HG03039 (cell line): ENCODE results near the gene LNX2.

Experiments
- ATAC-seq: cut with Tn5 transposase; IDR thresholded peaks from one replicate; pipeline ENCODE4 v1.9.1; 2021; ENCODE audit warnings: mild to moderate bottlenecking, moderate library complexity; ENCODE audit not compliant: unreplicated experiment

The LNX2 gene

DNA sequence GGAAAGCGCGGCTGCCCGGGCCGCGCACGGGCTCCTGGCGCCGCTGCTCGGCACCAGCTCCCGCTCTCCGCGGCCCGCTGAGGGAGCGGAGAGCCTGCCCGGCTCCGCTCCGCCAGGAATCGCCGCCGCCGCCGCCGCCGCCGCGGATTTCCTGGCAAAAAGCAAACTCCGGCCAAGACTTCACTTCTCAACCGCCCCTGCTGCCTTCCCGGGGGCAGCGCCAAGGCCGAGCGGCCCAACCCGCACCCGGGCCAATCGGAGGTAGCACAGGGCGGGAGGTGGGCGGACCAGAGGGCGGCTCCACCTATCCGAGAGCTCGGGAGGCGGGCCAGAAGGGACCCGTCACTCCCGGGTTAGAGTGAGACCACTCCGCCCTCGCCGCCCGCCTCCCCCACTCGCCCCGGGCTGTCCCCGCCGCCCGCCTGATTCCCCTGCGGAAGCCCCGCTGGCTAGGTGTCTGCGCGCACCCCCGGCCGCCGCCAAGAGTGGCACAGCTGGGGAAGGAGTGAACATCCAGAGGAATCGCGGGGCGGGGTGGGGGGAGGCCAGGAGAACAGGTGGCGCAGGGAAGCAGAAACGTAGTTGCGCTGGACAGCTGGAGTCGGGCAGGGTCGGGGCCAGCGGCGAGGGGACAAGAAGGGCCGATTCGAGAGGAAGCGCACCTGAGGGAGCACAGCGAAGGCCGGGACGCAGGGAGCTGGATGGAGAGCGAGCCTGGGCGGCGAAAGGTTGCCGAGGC, at the start of gene LNX2:
LNX2 (minus strand) TSS at position 153 of the 739 bp plus-strand sequence. CDS start 38,826 bp downstream, outside the sequence.
- peak; percentile 89 for ATAC-seq

DNA sequence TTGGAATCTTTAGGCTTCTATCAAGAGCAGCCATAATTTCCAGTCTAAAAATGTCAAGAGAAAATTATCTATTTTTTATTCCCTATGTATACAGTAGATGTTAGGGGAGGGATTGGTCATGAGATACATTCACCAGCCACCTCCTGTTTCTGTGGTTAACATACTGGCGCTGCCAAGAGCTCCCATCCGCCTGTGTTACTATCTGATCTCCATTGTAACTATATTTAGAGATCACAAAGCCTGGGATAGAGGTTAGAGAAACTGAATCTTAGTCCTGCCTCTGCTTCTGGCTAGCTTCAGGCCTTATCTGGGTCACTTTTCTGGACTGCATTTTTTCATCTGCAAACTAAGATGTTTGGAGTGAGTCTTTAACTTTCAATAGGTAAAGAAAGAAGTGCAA, 47.6 kb upstream of the LNX2 start:
- ATAC-seq = no peak

DNA sequence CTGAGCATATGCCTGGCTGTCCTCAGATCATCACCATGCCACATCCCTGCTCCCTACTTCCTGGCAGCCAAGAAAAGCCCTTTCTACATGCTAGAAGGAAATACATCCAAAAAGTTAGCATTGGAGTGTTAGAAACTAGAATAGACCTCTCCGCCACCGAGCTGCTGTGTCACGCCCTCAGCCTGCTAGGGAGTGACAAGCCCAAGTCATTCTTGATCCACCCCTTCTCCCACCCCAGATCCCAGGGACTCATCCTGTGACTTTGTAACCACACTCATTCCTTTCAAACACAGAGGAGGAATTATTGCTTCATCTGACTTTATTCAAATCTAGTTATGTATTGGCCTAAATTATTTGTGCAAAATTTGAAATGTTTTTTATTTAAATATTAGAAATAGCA, 46.6 kb upstream of the LNX2 start:
- ATAC-seq = no peak

DNA sequence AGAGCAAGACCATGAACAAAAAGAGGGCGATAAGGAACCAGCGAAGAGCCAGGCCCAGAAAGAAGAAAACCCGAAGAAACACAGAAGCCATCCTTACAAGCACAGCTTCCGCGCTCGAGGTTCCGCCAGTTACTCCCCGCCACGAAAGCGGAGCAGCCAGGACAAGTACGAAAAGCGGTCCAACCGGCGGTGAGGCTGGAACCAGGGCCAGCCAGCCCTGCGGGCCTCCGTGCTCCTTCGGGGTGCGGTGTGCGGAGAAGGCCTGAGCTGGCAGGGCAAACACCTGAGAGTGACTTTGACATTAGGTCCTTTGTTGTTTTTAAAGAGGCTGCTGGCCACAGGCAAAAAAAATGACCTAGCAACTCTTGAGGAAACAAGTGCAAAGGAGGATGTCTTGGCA, 45.4 kb upstream of the LNX2 start:
- no peak for ATAC-seq

DNA sequence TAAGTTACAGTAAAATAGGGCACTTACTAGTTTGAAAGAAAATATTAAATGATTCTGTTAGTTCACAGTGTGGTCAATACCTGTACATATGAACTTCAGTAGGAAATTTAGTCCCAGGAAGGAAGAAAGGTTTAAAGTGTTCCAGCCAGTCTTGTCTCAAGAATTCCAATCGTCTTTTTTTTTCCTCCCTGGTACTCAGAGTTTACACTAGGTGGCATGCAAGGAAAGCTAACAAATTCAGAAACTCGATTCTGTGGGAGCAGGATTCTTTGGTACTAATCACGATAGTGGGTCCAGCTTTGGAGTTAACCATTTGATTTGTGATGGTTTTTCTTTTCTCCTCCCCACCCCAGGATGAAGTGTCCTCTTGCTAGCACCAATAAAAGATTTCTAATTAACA, 45.0 kb upstream of the LNX2 start:
- ATAC-seq = no peak

DNA sequence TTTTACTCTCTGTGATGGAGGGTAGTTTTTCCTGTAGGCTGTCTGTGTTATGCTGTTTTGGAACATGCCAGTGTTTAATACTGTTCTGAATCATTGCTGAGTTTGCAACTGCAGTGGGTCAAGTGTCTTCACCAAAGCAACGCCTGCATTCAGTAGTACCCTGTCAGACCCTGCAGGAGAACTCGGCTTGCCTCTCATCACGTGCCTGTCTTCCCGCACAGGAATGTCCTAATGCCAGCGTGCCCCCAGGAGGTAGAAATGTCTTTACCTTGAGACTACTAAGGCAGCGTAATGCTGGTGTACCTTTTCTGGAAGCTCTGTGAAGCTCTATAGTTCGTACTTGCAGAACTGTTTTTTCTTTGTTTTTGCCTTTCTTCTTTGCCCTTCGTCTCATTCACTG, 43.6 kb upstream of the LNX2 start:
- no peak for ATAC-seq

DNA sequence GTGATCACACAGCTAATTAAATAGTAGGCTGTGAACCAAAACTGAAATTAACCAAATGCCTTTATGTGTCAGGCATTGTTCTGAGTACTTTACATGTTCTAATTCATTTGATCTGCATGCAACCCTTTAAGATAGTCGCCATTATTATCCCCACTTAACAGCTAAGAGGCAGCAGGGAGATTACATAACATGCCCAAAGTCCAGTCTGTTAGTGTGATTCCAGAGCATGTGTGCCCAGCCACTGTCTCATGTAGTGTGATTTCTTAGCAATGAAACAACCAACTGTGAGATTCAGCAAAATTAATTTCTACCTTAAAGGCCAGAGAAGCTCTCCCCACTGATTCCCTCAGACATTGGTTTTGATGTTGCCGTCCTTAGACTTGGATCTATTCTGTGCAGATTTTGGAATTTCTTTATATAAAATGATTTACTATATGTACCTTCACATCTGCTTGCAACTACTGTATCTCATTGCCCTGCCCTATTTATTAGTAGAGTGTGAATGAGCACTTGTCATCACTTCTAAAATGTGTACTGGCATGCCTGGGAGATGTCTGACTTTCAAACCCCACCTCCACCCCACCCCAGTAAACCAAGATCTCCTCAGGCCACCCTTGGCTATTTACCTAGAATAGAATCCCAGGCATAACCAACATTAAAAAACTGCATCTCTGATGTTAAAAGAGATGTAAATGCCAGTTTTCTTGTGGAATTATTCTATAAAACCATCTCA, 42.6 kb upstream of the LNX2 start:
- no peak for ATAC-seq

DNA sequence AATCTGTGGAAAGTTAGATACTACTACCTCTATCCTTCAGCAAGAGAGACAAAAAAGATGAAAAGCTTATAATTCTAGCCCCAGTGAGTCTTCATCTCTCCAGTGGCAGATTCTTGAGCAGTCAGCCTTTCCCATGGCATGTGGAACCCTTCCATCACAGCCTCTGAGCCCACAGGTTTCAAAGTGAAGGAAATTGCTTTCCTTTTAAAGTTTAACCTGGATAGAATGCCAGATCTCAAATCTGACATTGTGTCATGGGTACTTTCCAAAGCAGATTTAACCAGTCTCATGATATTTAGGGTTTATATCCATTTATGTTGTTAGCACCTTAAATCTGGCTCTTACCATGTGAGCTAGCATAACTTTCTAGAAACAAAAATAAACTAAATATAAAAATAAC, 40.7 kb upstream of the LNX2 start:
- no peak for ATAC-seq

DNA sequence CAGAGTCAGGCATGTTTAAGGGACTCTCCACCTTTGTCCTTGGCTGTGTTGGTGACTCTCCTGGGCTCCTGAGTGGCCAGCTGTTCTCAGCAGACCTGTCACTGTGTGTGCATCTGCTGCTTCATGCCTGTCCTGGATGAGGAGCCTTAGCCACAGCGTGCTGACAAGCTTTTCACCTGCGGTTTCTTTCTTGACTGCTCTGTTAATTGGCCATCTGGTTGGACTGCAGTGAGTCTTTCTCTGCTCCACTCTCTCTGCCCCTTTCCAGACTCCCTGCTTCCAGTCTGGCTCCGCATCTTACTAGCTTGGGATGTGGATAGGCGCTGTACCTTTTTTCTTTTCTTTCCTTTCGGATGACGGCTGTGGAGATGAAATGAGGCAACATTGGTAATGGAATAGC, 40.2 kb upstream of the LNX2 start:
- no peak for ATAC-seq

DNA sequence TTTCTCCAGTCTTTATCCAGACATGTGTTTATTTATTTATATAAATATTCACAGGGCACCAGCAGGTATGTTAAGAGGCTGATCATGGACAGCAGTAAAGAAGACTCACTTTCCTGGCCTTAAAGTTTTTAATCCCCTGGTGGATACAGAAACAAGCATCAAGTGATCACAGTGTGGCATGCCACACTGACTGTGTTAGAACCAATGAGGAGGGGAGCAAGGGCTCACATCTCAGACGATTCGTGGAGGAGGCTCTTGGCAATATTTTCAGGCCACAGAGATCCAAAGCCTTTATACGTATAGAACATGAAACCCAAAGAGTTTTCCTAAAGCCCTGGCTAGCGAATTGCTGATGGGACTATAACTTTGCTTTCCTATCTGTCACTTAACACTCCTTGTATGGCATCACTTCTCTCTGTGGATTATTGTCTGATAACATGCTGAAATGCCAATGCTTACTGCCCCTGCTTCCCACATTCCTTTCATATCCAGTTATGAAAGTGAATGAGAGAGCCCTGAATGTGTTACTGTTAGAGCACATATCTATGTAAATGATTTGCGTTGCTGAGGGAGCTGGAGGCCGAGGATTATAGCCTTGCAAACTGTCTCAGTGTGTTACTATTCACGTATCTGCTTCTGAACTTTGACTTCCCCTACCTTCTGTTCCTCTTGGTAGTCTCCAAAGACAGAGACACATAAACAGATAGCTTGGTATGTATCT, 39.0 kb upstream of the LNX2 start:
- no peak for ATAC-seq

DNA sequence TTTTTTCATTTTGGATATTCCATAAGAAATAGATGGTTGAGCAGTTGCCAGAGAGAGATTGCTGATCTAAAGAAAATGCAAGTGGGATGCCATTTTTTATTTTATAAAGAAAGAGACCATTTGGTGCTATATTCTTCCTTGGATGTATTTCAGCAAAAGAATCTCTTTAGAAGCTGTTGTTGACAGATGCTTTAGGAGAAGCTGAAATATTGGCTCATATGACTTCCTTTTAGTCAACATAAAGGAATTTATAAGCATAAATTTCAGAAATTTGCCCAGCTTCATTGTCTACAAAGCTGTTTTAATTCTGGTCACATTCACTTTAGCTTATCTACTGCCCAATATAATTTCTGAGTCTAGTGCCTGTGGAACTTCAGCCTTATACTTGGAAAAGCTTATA, 38.2 kb upstream of the LNX2 start:
- ATAC-seq = no peak

DNA sequence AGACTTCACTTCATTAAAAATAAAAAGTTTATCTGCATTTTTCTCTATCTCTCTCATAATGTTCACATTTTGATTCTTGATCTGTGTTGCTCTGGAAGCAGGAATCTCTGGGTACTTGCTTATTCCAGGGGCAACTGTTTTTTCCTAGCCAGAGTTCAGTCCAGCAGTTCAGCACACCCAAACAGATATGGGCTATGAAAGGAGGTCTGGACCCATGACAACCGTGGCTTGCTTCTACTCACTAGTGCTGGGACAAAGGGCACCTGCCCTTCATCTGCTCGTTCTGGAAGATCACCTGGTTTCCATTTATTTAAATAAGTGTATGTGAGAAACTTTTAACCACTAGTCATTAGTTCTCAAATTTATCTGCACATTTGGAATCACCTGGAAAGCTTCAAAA, 37.4 kb upstream of the LNX2 start:
- ATAC-seq = no peak

DNA sequence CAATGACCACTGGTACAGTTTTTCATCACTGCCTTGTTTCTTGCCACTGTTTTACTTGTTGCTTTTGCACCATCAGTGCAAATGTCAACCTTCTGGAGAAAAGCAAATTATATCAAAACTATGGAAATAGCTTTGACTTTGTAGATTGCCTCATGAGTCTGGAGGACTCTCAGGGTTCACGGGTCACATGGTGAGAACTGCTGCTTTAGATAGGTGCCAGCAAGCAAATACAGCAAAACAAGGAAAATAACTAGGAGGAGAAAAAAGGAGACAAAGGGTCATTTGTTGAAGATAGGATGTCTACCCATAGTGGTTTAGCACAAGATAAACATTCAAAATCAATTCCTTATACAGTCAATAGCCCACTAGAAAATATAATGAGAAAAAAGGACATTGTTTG, 34.5 kb upstream of the LNX2 start:
- ATAC-seq = no peak

DNA sequence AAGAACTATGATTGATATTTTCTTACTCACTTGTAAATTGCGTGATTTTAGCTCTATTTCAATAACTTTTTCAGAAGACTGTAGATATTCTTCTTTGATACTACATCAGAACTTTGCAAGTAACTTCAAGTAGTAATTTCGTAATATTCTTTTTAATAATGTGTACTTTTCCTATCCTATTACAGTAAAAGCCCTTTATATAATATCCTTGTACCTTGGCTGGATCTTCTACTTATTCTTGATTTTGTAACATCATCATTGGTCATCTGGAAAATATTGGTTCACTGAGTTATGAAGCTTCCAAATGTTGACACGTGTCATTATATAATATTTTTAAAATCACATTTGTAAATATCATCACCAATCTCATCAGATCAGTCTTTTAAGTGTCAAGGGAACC, 33.7 kb upstream of the LNX2 start:
- no peak for ATAC-seq

DNA sequence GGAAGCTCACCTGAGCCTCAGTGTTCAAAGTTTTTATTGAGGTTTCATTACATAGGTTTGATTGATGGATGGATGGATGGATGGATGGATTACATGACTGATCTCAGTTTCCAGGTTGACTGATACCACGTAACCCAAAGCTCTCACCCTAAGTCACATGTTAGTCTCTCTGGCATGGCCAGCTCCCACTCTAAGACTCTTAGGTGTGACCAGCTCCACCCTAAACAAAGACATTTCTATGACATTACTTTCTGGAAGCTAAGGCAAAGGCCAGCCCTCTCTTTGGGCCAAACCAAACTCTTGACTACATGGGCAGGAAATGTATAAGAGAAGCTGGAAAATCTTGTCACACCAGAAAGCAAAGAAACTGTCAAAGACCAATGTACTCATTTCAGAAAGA, 30.0 kb upstream of the LNX2 start:
- ATAC-seq = no peak

DNA sequence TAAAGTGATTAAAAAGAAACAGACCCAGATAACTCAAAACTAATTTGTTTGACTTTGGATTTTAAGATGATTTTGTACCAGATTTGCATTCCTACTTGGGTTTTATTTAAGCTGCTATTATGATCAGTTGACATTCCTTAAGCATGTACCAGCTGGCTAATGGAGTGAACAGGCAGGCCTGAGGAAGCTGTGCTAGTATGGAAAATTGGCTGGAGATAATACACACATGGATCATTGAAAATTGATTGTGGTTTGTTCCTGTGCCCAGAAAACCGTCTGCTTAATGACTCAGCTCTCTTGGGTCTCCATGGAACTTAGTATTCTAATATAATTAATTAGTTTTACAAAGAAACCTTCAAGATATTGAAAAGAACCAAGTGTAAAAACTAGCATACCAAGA, 24.0 kb upstream of the LNX2 start:
- ATAC-seq = no peak

DNA sequence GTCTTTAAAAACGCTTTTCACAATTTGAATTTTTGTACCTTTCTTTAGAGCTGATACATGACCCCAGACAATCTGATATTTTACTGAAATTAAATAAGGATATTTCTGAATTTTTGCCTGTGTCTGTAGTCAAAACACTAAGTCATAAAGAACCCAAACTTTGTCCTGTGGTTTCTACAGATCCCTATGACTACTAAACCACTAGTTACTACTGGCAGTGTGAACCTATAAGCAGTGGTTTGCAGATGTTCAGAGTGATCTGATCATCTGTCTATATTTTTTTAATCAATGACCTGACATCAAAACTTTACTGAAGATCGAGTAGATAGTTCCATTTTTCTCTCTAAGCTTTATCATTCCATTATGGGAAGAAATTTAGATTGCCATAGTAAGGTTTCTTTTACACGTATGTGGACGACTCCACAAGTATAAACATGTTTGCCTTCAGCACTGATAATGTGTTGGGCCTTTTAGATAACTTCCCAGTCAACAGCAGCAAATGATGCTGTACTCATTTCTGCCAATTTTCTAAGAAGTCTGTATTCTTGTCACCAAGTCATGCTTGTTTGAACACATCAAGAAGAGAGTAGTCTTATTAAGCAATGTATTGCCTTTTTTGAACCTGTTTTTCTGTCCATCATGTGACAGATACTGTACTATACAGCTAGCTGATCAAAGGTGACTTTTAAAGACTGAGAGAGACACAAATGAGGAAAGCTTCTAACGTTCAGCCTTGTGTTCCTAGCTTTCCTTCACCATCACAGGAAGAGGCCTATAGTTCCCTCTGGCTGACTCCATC, 23.2 kb upstream of the LNX2 start:
- ATAC-seq = no peak

DNA sequence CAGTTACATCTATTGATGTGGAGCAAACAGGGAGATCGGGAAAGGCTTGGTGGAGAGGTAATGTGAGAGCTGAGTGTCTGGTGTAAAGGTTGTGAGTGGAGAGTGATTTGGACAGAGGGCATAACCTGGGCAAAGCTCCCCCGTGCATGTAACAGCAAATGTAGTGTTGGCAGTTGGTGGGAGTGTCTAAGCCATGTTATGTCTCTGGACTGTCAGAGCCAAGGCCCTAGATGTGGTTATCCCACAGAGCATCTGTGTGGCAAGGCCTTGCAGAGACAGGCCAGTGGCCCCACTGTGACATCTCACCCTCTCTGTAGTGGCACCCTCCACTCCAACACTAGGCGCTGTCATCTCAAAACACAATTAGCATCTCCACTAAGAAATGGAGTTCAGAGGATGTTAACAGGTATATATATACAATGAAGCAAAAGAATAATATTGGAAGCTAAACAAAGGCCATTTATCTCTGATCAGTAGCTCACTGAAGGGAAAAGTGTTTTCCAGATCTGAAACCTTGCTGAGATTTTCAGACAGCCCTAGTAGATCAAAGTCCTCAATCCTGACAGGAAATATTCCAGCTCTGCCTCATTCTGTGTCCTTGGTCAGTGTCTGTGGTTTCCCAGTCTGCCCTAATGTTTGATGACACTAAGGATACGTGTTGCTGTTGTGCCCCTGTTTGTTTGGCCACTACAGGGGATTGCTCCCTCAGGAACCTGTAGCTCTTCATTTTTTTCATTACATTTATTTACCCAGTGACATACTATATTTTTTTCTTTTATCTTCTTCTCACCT, 21.6 kb upstream of the LNX2 start:
- no peak for ATAC-seq

DNA sequence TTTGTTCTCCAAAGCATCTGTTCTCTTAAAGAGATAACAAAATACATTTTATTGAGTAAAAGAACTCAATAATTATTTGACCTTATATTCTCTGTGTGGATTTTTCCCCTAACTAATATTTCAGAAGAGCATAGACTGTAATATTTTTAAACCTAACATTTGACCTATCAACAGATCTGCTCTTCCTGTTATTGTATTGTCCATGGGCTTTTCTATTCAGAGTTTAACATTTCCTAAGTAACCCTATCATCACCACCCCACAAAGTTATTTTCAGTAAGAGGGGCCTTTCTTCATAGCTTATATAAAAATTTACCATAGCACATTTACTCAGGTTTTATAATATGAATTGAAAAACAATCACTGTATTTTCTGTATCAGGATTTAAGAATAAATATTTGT, 18.9 kb upstream of the LNX2 start:
- no peak for ATAC-seq

DNA sequence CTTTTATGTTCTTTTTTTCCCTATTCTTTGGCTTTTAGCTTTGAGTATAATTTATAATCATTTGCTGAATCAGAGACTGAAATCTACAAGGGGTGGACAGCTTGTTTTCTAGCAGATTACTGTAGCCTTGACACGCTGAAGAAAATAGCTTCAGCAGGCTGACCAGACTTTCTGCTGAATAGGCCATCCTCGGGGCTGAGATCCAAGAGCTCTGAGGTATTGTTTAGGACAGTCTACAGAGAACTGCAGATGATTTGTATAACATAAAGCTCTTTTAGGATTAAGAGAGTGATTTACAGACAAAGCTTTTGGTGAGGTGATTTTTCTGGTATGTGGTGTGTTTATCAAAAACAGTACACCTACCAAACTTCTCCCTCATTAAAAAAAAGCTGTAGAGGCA, 18.2 kb upstream of the LNX2 start:
- ATAC-seq = no peak
